GM23248 (cell line): ENCODE data around the gene FOXJ2. TPM values are rescaled to one million over a fixed set of nuclear protein-coding genes. Genes with fewer than 3 reads are reported as not detected.
A peak's percentile ranks its signal among the peaks of the same experiment; 100 is the strongest.

Experiments used
- DNase-seq: peaks from one replicate; pipeline ENCODE4 v3.0.0-alpha.2; 2015
- H2AFZ ChIP-seq: fragments of 200-600 bp; sonication (generic); 2 replicates; pipeline ENCODE4 v1.6.1; 2016; ENCODE audit warnings: antibody characterized with exemption
- H3F3A ChIP-seq: fragments of 200-600 bp; sonication (generic); 2 replicates; pipeline ENCODE4 v1.6.1; 2016; ENCODE audit warnings: mild to moderate bottlenecking, antibody characterized with exemption, mixed run types; ENCODE audit not compliant: insufficient read depth
- H3K27ac ChIP-seq: fragments of 200-600 bp; sonication (generic); 2 replicates; pipeline ENCODE4 v1.5.1; 2016; ENCODE audit warnings: mild to moderate bottlenecking
- H3K27me3 ChIP-seq: fragments of 200-600 bp; sonication (generic); replicated peaks from 2 replicates; pipeline ENCODE4 v1.6.1; 2016; ENCODE audit warnings: mild to moderate bottlenecking; ENCODE audit not compliant: insufficient read depth
- H3K36me3 ChIP-seq: fragments of 200-600 bp; sonication (generic); 2 replicates; pipeline ENCODE4 v1.6.1; 2016; ENCODE audit warnings: low read depth, mild to moderate bottlenecking
- H3K4me1 ChIP-seq: fragments of 200-600 bp; sonication (generic); 2 replicates; pipeline ENCODE4 v1.6.1; 2016; ENCODE audit warnings: mild to moderate bottlenecking; ENCODE audit not compliant: insufficient read depth
- H3K4me2 ChIP-seq: fragments of 200-600 bp; sonication (generic); one replicate; pipeline ENCODE4 v1.6.1; 2016; ENCODE audit warnings: mild to moderate bottlenecking; ENCODE audit not compliant: unreplicated experiment
- H3K4me3 ChIP-seq: fragments of 200-600 bp; sonication (generic); 2 replicates; pipeline ENCODE4 v1.5.1; 2016; ENCODE audit warnings: mild to moderate bottlenecking
- H3K79me2 ChIP-seq: fragments of 200-600 bp; sonication (generic); 2 replicates; pipeline ENCODE4 v1.6.1; 2016; ENCODE audit warnings: mild to moderate bottlenecking; ENCODE audit not compliant: insufficient read depth
- H3K9ac ChIP-seq: fragments of 200-600 bp; sonication (generic); 2 replicates; pipeline ENCODE4 v1.6.1; 2016; ENCODE audit warnings: mild to moderate bottlenecking
- H3K9me2 ChIP-seq: fragments of 200-600 bp; sonication (generic); 2 replicates; pipeline ENCODE4 v1.6.1; 2016; ENCODE audit warnings: mixed run types, mild to moderate bottlenecking, moderate library complexity; ENCODE audit not compliant: insufficient read depth
- H3K9me3 ChIP-seq: fragments of 200-600 bp; sonication (generic); one replicate; pipeline ENCODE4 v1.6.1; 2017; ENCODE audit warnings: low read depth
- H4K20me1 ChIP-seq: fragments of 200-600 bp; sonication (generic); 2 replicates; pipeline ENCODE4 v1.6.0; 2016; ENCODE audit not compliant: insufficient read depth
- EZH2 ChIP-seq: fragments of 200-600 bp; sonication (generic); IDR thresholded peaks from 2 replicates; pipeline ENCODE4 v1.6.1; 2018; ENCODE audit warnings: antibody characterized with exemption, mild to moderate bottlenecking; ENCODE audit not compliant: insufficient read depth, poor library complexity, severe bottlenecking
- EZH2phosphoT487 ChIP-seq: fragments of 200-600 bp; sonication (generic); IDR thresholded peaks from 2 replicates; pipeline ENCODE4 v1.6.1; 2018; ENCODE audit warnings: antibody characterized with exemption, moderate library complexity, mild to moderate bottlenecking, low read depth; ENCODE audit not compliant: insufficient read depth
- WGBS, 2 experiments: methylation state at CpG; one replicate each; pipeline ENCODE4 v1.1.6; 2015 to 2017; ENCODE audit warnings: low lambda C conversion rate in 2 of 2, low coverage in 1 of 2; ENCODE audit errors: missing lambda C conversion rate in 2 of 2; 5-methylcytosine and 5-hydroxymethylcytosine counted together
- in situ Hi-C: fragments of 300-500 bp; cut with MboI; formaldehyde crosslinking; loops from 2 replicates; pipeline ENCODE4 v1.15.0; 2020
- polyA plus RNA-seq: library from polyadenylated mRNA; unstranded; fragments of >200 nt; fragmentation: Nextera tagmentation; extraction: Ambion mirVana; gene quantifications from 2 replicates; pipeline ENCODE4 v1.2.1, GENCODE V29; 2016
- total RNA-seq: library from RNA; depleted of rRNA; stranded (reverse); fragments of >200 nt; shearing (Covaris generic); gene quantifications from 2 replicates; pipeline ENCODE4 v1.2.3, GENCODE V29; 2014

The FOXJ2 gene
- total and polyA plus RNA-seq, 2 experiments from 2014 or later = 11.0 to 11.6 TPM

DNA sequence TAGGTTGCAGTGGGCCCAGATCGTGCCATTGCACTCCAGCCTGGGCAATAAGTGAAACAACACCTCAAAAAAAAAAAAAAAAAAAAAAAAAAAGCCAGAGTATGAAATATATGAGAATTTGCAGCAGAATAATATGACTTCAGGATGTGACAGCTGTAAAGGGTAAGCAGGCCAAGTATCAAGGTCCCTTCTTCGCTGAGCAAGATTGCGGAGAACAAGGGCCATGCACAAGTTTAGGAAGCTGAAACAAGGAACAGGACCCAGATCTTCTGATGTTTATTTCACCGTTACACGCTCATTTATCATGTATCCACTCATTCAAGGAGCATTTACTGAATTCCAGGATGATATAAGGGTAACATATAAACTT, 659 bp upstream of the FOXJ2 start:
- peaks cover 27% of the 10 kb centered on the region for H3F3A ChIP-seq
- in situ Hi-C loops = no loop called here
- H3K9me3 ChIP-seq = no peaks in the 10 kb centered on the region
- peak overlapping the region; percentile 92 for H2AFZ ChIP-seq
- no peak for DNase-seq
- peak overlapping the region; percentile 92 for H3K4me3 ChIP-seq
- no peak for TF ChIP-seq EZH2
- TF ChIP-seq EZH2phosphoT487 = no peak
- no peaks in the 10 kb centered on the region for H3K9me2 ChIP-seq
- peaks cover 41% of the 10 kb centered on the region for H3K79me2 ChIP-seq
- peak overlapping the region; percentile 97 for H3K9ac ChIP-seq
- H3K4me1 ChIP-seq = peaks cover 30% of the 10 kb centered on the region
- no peaks in the 10 kb centered on the region for H3K27me3 ChIP-seq
- no peaks in the 10 kb centered on the region for H4K20me1 ChIP-seq
- H3K4me2 ChIP-seq = peak overlapping the region; percentile 94
- H3K36me3 ChIP-seq = no peaks in the 10 kb centered on the region
- WGBS, 2 experiments = 30 to 33% methylated on average over 5 of the region's 5 CpGs
- H3K27ac ChIP-seq = peak overlapping the region; percentile 83

- Histone ChIP-seq H3K36me3 (no peaks in the 10 kb centered on the region), H3K4me2 (peak overlapping the region; percentile 88), H3K4me1 (peaks cover 35% of the 10 kb centered on the region), H3K4me3 (peak overlapping the region; percentile 92), H3K9me2 (no peaks in the 10 kb centered on the region), H3K27me3 (no peaks in the 10 kb centered on the region), H3K79me2 (peaks cover 57% of the 10 kb centered on the region), H4K20me1 (no peaks in the 10 kb centered on the region), H3K9me3 (no peaks in the 10 kb centered on the region), H3K27ac (peak overlapping the region; percentile 83), H2AFZ (peak overlapping the region; percentile 77), H3F3A (peaks cover 32% of the 10 kb centered on the region), H3K9ac (peak overlapping the region; percentile 97)
- in situ Hi-C loops = no loop called here
- TF ChIP-seq EZH2 (no peak), EZH2phosphoT487 (no peak)
- peak; percentile 67 for DNase-seq
- 0 to 3% methylated on average over 15 to 17 of the region's 17 CpGs for WGBS, 2 experiments
Observed at GRCh38 chr12:8033153-8034044, 883 bp downstream of the FOXJ2 start.

DNA sequence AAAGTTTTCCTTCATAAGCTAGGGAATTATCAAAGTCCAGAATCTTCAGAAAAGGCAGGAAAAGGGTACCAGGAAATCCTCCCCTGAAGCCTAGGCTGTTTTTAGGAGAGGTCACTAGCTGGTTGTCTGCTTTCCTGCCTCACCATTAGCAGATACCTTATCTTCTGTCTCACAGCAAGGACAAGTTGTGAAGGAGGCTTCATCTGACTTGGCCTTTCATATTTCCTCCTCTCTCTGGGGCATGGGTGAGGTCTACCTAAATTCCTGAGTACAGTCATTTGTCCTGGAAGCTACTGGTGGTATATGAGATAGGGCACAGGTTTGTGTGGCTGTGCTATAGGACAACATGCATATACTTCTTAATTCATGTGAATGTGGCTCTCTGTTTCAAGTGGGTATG, 2.3 kb downstream of the FOXJ2 start:
- H3K9ac ChIP-seq = peak overlapping the region; percentile 97
- no peaks in the 10 kb centered on the region for H3K9me2 ChIP-seq
- peak overlapping the region; percentile 88 for H3K4me2 ChIP-seq
- peak; percentile 33 for DNase-seq
- H3K27ac ChIP-seq = peak overlapping the region; percentile 83
- H3K4me1 ChIP-seq = peaks cover 46% of the 10 kb centered on the region
- in situ Hi-C loops = no loop called here
- no peaks in the 10 kb centered on the region for H3K27me3 ChIP-seq
- H3K79me2 ChIP-seq = peaks cover 69% of the 10 kb centered on the region
- H3K9me3 ChIP-seq = no peaks in the 10 kb centered on the region
- TF ChIP-seq EZH2phosphoT487 = no peak
- TF ChIP-seq EZH2 = no peak
- 0 out of 2 replicates have a peak, but pooled peaks cover under 1% of the 10 kb centered on the region for H3K36me3 ChIP-seq
- no peak overlapping the region for H2AFZ ChIP-seq
- peak overlapping the region; percentile 92 for H3K4me3 ChIP-seq
- peaks cover 6% of the 10 kb centered on the region; the same call in 1 of the 2 replicates for H4K20me1 ChIP-seq
- peaks cover 40% of the 10 kb centered on the region for H3F3A ChIP-seq

DNA sequence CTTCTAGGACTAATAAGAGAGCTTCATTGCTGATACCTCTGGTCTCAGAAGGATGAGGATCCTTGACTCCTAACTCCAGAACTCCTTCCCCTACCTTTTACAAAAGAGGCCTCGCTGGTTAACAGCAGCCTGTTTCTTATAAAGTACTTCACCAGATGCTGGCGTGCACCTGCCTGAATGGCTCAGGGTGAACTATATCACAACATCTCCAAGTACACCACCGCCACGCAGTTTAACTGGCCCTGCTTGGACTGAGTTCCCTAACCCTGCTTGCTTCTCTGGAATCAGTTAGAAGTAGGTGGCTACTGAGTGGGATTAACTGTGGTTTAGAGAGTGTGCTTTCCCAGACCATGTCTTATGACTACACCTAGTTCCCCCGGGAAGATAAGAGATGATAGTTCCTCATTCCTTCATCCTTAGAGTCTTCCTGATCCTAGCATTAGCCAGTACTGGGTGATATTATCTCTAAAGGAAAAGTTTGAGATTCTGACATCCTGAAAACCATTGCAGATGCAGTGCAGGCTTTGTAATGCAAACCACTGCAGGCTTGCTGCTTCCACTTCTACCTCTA, 3.0 kb downstream of the FOXJ2 start:
- Histone ChIP-seq H4K20me1 (peaks cover 6% of the 10 kb centered on the region; the same call in 1 of the 2 replicates), H3F3A (peaks cover 40% of the 10 kb centered on the region), H3K4me3 (peak overlapping the region; percentile 92), H3K27ac (peak overlapping the region; percentile 4), H3K36me3 (peaks cover 7% of the 10 kb centered on the region; the same call in 1 of the 2 replicates), H3K9ac (peak overlapping the region; percentile 97), H2AFZ (no peak overlapping the region), H3K4me2 (peak overlapping the region; percentile 88), H3K27me3 (no peaks in the 10 kb centered on the region), H3K79me2 (peaks cover 76% of the 10 kb centered on the region), H3K4me1 (peaks cover 46% of the 10 kb centered on the region), H3K9me2 (no peaks in the 10 kb centered on the region), H3K9me3 (no peaks in the 10 kb centered on the region)
- TF ChIP-seq EZH2phosphoT487 = no peak
- TF ChIP-seq EZH2 = no peak
- WGBS, 2 experiments = 22 to 25% methylated on average over 5 of the region's 5 CpGs
- peak; percentile 37 for DNase-seq
- in situ Hi-C loops = no loop called here
